Hepatocyte (in vitro differentiated cells): ENCODE results near the gene GPATCH2. TPM values are rescaled to one million over a fixed set of nuclear protein-coding genes. Genes with fewer than 3 reads are reported as not detected.

Experiments
- DNase-seq: peaks from one replicate; pipeline ENCODE4 v3.0.0-alpha.2; 2016; ENCODE audit warnings: low spot score
- H2AFZ ChIP-seq: fragments of 200-600 bp; sonication (generic); 2 replicates; pipeline ENCODE4 v1.6.0; 2016; ENCODE audit warnings: antibody characterized with exemption, mild to moderate bottlenecking
- H3K27ac ChIP-seq: fragments of 200-600 bp; sonication (generic); 2 replicates; pipeline ENCODE4 v1.5.1; 2016; ENCODE audit warnings: mild to moderate bottlenecking
- H3K27me3 ChIP-seq: fragments of 200-600 bp; sonication (generic); 2 replicates; pipeline ENCODE4 v1.6.1; 2016
- H3K36me3 ChIP-seq: fragments of 200-600 bp; sonication (generic); replicated peaks from 2 replicates; pipeline ENCODE4 v1.5.1; 2016; ENCODE audit warnings: low read depth; ENCODE audit not compliant: insufficient read depth
- H3K4me1 ChIP-seq: fragments of 200-600 bp; sonication (generic); 2 replicates; pipeline ENCODE4 v1.5.1; 2016; ENCODE audit warnings: mild to moderate bottlenecking, moderate library complexity; ENCODE audit not compliant: insufficient read depth
- H3K4me2 ChIP-seq: fragments of 200-600 bp; sonication (generic); 2 replicates; pipeline ENCODE4 v1.6.0; 2016
- H3K4me3 ChIP-seq: fragments of 200-600 bp; sonication (generic); 2 replicates; pipeline ENCODE4 v1.5.1; 2016; ENCODE audit warnings: mild to moderate bottlenecking
- H3K79me2 ChIP-seq: fragments of 200-600 bp; sonication (generic); 2 replicates; pipeline ENCODE4 v1.6.0; 2017; ENCODE audit warnings: mild to moderate bottlenecking
- H3K9me2 ChIP-seq: fragments of 200-600 bp; sonication (generic); replicated peaks from 2 replicates; pipeline ENCODE4 v1.6.0; 2017; ENCODE audit warnings: mild to moderate bottlenecking; ENCODE audit not compliant: insufficient read depth
- H3K9me3 ChIP-seq: fragments of 200-600 bp; sonication (generic); 2 replicates; pipeline ENCODE4 v1.5.1; 2016; ENCODE audit warnings: low read depth, mild to moderate bottlenecking
- H4K20me1 ChIP-seq: fragments of 200-600 bp; sonication (generic); 2 replicates; pipeline ENCODE4 v1.6.0; 2016; ENCODE audit warnings: mild to moderate bottlenecking; ENCODE audit not compliant: insufficient read depth, poor library complexity, severe bottlenecking
- EZH2 ChIP-seq: fragments of 200-600 bp; sonication (generic); IDR thresholded peaks from 2 replicates; pipeline ENCODE4 v1.6.1; 2016; ENCODE audit warnings: antibody characterized with exemption, mild to moderate bottlenecking, borderline replicate concordance
- EZH2phosphoT487 ChIP-seq: fragments of 200-600 bp; sonication (generic); IDR thresholded peaks from one replicate; pipeline ENCODE4 v1.6.1; 2018; ENCODE audit warnings: antibody characterized with exemption, mild to moderate bottlenecking, low read depth, moderate library complexity; ENCODE audit not compliant: unreplicated experiment, severe bottlenecking
- WGBS: methylation state at CpG from one replicate; pipeline ENCODE4 v1.1.6; 2016; ENCODE audit warnings: low lambda C conversion rate; ENCODE audit errors: missing lambda C conversion rate; 5-methylcytosine and 5-hydroxymethylcytosine counted together
- polyA plus RNA-seq: library from polyadenylated mRNA; unstranded; fragments of >200 nt; fragmentation: Nextera tagmentation; extraction: Ambion mirVana; gene quantifications from 2 replicates; pipeline ENCODE4 v1.2.1, GENCODE V29; 2016
- total RNA-seq: library from RNA; depleted of rRNA; stranded (reverse); fragments of >200 nt; gene quantifications from 2 replicates; pipeline ENCODE4 v1.2.3, GENCODE V29; 2014
- TF ChIP-seq, protein P1 (sequence below): fragments of 200-600 bp; sonication (generic); IDR thresholded peaks from 2 replicates; pipeline ENCODE4 v1.5.1; 2016; ENCODE audit warnings: antibody characterized with exemption, mild to moderate bottlenecking; ENCODE audit not compliant: poor library complexity

Gene GPATCH2
- 21.7 and 22.5 TPM in 2 replicates for total RNA-seq
- 7.8 and 12.2 TPM in 2 replicates for polyA plus RNA-seq

DNA sequence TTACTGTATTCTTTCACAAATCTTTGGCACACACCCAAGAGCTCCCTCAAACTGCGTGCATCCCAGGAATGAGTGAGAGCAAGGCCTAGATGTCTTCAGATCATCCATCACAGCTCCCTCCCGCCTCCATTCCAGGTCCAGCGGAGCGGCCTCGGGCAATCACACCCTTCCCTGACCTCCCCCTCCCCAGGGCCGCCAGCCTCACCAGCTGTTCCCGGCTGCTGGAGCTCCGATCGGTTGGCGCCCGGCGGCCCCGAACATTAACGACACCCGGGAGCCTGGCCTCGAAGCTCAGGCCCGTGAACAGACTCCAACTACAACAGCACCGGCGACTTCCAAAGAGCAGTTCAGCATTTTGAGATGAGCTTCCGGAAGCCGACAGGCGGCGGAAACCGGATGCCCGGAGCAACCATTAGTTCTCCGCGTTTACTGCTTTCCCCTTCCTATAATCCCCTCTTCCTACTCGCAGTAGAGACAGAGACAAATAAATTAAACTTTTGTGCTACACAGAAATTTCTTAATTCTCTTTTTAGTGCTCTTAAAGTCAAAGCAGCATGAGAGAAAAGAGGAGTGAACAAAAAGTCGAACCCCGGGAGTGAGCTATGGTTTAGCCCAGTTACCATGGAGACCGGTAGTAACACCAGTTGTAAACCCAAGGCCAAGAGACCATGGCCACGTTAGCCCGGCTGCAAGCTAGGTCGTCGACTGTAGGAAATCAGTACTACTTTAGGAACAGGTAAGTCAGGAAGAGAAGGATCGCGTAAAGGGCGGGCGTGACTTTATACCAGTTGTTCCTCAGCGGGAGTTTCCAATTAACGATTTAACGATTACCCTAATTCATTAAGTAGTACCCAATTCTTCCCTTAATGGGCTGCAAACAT is at the start of gene GPATCH2, which contains the start of gene SPATA17:
GPATCH2 (minus strand) TSS at position 380 of the 881 bp plus-strand sequence; CDS start at position 261, 119 bp downstream.
SPATA17 (plus strand) TSS at position 634 of the 881 bp plus-strand sequence; CDS start at position 669, 35 bp downstream.
- WGBS, result 2% methylated on average over 42 of the region's 42 CpGs

DNA sequence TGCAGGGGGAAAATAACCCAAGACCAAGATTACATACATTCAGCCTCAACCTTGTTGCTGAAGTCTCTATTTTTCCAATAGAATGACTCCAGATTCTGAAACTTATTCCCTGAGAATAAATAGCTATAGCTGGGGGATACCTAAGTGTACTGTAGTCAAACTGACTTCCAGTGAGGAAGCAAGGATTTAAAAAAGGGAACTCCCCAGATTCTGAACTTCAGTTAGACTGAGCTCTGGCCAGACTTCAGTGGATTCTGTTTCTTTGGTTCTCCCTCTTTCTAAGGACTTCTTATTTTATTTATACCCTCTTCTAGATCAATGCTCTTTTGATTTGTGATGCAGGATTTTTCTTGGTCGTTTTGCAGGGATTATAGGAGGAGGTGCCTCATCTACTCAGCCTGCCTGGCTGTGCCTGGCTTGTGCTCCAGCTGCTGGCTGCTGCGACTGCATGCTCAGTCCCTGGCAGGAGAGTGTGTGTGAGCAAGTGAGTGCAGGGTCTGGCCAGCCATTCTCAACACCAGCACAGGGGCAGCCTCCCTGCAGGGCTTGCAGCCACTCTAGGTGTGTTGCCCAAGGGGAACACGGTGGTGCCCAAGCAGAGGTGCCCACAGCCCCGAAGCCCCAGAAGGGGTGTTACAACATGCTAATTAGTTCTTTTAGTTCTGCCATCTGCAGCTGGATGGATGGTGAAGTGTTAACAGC is 43.3 kb upstream of the GPATCH2 start:
- Histone ChIP-seq H3K9me2 (no peaks in the 10 kb centered on the region), H2AFZ (no peak overlapping the region), H3K9me3 (no peaks in the 10 kb centered on the region), H3K36me3 (no peaks in the 10 kb centered on the region), H3K79me2 (no peaks in the 10 kb centered on the region), H3K4me3 (no peak overlapping the region), H3K4me1 (no peaks in the 10 kb centered on the region), H4K20me1 (no peaks in the 10 kb centered on the region), H3K27me3 (no peaks in the 10 kb centered on the region), H3K4me2 (no peak overlapping the region), H3K27ac (no peak overlapping the region)
- TF ChIP-seq EZH2 (no peak), EZH2phosphoT487 (no peak)
- TF ChIP-seq, protein P1, sequence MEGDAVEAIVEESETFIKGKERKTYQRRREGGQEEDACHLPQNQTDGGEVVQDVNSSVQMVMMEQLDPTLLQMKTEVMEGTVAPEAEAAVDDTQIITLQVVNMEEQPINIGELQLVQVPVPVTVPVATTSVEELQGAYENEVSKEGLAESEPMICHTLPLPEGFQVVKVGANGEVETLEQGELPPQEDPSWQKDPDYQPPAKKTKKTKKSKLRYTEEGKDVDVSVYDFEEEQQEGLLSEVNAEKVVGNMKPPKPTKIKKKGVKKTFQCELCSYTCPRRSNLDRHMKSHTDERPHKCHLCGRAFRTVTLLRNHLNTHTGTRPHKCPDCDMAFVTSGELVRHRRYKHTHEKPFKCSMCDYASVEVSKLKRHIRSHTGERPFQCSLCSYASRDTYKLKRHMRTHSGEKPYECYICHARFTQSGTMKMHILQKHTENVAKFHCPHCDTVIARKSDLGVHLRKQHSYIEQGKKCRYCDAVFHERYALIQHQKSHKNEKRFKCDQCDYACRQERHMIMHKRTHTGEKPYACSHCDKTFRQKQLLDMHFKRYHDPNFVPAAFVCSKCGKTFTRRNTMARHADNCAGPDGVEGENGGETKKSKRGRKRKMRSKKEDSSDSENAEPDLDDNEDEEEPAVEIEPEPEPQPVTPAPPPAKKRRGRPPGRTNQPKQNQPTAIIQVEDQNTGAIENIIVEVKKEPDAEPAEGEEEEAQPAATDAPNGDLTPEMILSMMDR, result no peak
- DNase-seq, result no peak
- WGBS, result 71% methylated on average over 4 of the region's 4 CpGs

More for the DNA sequence above, at the start of gene GPATCH2, which contains the start of gene SPATA17:
- Histone ChIP-seq H3K9me3 (no peaks in the 10 kb centered on the region), H4K20me1 (no peaks in the 10 kb centered on the region), H3K36me3 (no peaks in the 10 kb centered on the region), H3K79me2 (peaks cover 45% of the 10 kb centered on the region), H3K4me2 (peak within 1 kb of the TSS; percentile 82), H3K4me1 (peaks cover 18% of the 10 kb centered on the region), H3K4me3 (peak within 1 kb of the TSS; percentile 77), H3K27me3 (no peaks in the 10 kb centered on the region), H2AFZ (peak within 1 kb of the TSS; percentile 52), H3K9me2 (no peaks in the 10 kb centered on the region), H3K27ac (peak within 1 kb of the TSS; percentile 92)
- DNase-seq, result peak; percentile 92
- no peak for TF ChIP-seq EZH2
- TF ChIP-seq EZH2phosphoT487, result no peak
- TF ChIP-seq, protein P1, result peak; percentile 20

DNA sequence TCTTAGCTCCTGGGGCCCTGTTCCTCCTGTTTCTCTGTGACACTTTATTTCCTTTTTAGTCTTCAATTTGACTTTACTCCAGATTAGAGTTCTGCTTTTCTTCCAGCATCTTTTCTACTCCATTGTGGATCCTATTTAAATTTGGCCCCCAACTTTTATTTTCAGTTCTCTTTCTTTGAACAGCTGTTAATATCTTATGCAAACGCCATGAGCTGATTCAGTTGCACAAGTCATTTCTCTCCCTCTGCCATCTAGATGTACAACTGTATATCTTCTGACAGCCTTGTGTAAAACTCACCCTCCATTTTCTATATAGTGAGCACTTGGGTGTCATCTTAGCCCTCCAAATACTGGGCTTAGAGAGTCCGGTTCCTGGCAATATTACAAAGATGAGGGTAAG is 42.5 kb upstream of the GPATCH2 start:
- no peak overlapping the region for H3K4me2 ChIP-seq
- no peaks in the 10 kb centered on the region for H3K36me3 ChIP-seq
- 80% methylated on average over 2 of the region's 2 CpGs for WGBS
- no peak overlapping the region for H3K4me3 ChIP-seq
- no peak overlapping the region for H2AFZ ChIP-seq
- no peaks in the 10 kb centered on the region for H3K4me1 ChIP-seq
- no peak for DNase-seq
- TF ChIP-seq, protein P1, result no peak
- TF ChIP-seq EZH2 (no peak), EZH2phosphoT487 (no peak)
- H4K20me1 ChIP-seq, result no peaks in the 10 kb centered on the region
- no peaks in the 10 kb centered on the region for H3K27me3 ChIP-seq
- no peaks in the 10 kb centered on the region for H3K9me2 ChIP-seq
- no peaks in the 10 kb centered on the region for H3K9me3 ChIP-seq
- no peaks in the 10 kb centered on the region for H3K79me2 ChIP-seq
- H3K27ac ChIP-seq, result no peak overlapping the region
